Astrocyte (in vitro differentiated cells and primary cell): ENCODE measurements around the gene C1QTNF1. TPM values are rescaled to one million over a fixed set of nuclear protein-coding genes. Genes with fewer than 3 reads are reported as not detected.

ENCODE experiments used
- DNase-seq: peaks from one replicate; pipeline ENCODE4 v3.0.0-alpha.2; 2010; ENCODE audit warnings: low read depth
- FAIRE-seq: peaks from 2 replicates; lab custom pipeline; 2011; peaks lifted over from hg19 to GRCh38; lab: Jason Lieb, UNC
- H2AFZ ChIP-seq: 2 replicates; pipeline ENCODE4 v1.6.0; 2012; ENCODE audit warnings: low read depth, low read length, inconsistent platforms
- H3K27ac ChIP-seq: 2 replicates; pipeline ENCODE4 v1.5.1; 2011; ENCODE audit warnings: low read depth, low read length, inconsistent platforms
- H3K27me3 ChIP-seq: 2 replicates; pipeline ENCODE4 v1.6.0; 2011; ENCODE audit warnings: low read length, inconsistent platforms; ENCODE audit not compliant: insufficient read depth
- H3K36me3 ChIP-seq: 2 replicates; pipeline ENCODE4 v1.5.1; 2011; ENCODE audit warnings: low read length, inconsistent platforms; ENCODE audit not compliant: insufficient read depth
- H3K4me1 ChIP-seq: 2 replicates; pipeline ENCODE4 v1.5.1; 2011; ENCODE audit warnings: low read length, inconsistent platforms; ENCODE audit not compliant: insufficient read depth
- H3K4me2 ChIP-seq: 2 replicates; pipeline ENCODE4 v1.6.0; 2012; ENCODE audit warnings: low read length, inconsistent platforms
- H3K4me3 ChIP-seq: 2 replicates; pipeline ENCODE4 v1.5.1; 2011; ENCODE audit warnings: low read depth, mild to moderate bottlenecking, low read length, inconsistent platforms; ENCODE audit not compliant: insufficient read depth
- H3K79me2 ChIP-seq: 2 replicates; pipeline ENCODE4 v1.6.0; 2012; ENCODE audit warnings: mild to moderate bottlenecking, low read length, inconsistent platforms; ENCODE audit not compliant: insufficient read depth
- H3K9ac ChIP-seq: 2 replicates; pipeline ENCODE4 v1.6.0; 2012; ENCODE audit warnings: mild to moderate bottlenecking, low read length, inconsistent platforms
- H3K9me3 ChIP-seq: 2 replicates; pipeline ENCODE4 v1.5.1; 2012; ENCODE audit warnings: low read depth, mild to moderate bottlenecking, low read length, inconsistent platforms; ENCODE audit not compliant: insufficient read depth
- H4K20me1 ChIP-seq: 2 replicates; pipeline ENCODE4 v1.6.0; 2012; ENCODE audit warnings: low read length, inconsistent platforms; ENCODE audit not compliant: insufficient read depth
- H3K27ac Mint-ChIP-seq: one replicate; pipeline ENCODE4 v1.8.0; 2021; ENCODE audit warnings: mild to moderate bottlenecking, mixed read lengths; ENCODE audit not compliant: unreplicated experiment
- H3K27me3 Mint-ChIP-seq: one replicate; pipeline ENCODE4 v1.8.0; 2021; ENCODE audit warnings: low read depth, mixed read lengths; ENCODE audit not compliant: unreplicated experiment
- H3K36me3 Mint-ChIP-seq: one replicate; pipeline ENCODE4 v1.8.0; 2021; ENCODE audit warnings: low read depth, mixed read lengths; ENCODE audit not compliant: unreplicated experiment
- H3K4me1 Mint-ChIP-seq: one replicate; pipeline ENCODE4 v1.8.0; 2021; ENCODE audit warnings: low read depth, mixed read lengths; ENCODE audit not compliant: unreplicated experiment
- H3K4me3 Mint-ChIP-seq: one replicate; pipeline ENCODE4 v1.8.0; 2021; ENCODE audit warnings: mild to moderate bottlenecking, moderate library complexity, mixed read lengths; ENCODE audit not compliant: unreplicated experiment
- H3K9me3 Mint-ChIP-seq: one replicate; pipeline ENCODE4 v1.8.0; 2021; ENCODE audit warnings: mild to moderate bottlenecking, mixed read lengths; ENCODE audit not compliant: unreplicated experiment
- CTCF ChIP-seq: IDR thresholded peaks from 2 replicates; pipeline ENCODE4 v1.5.1; 2011; ENCODE audit warnings: low read depth, mild to moderate bottlenecking, inconsistent platforms, low read length, moderate library complexity; ENCODE audit not compliant: insufficient read depth
- EZH2 ChIP-seq: IDR thresholded peaks from 2 replicates; pipeline ENCODE4 v1.6.1; 2012; ENCODE audit warnings: mild to moderate bottlenecking, low read length, inconsistent platforms; ENCODE audit not compliant: insufficient read depth
- total RNA-seq: library from RNA; stranded (reverse); gene quantifications from 2 replicates; pipeline ENCODE4 v1.2.1, GENCODE V29; 2021

C1QTNF1 gene
- total RNA-seq, 1 donor from 2014 or later = 2.2 TPM

- no peak for TF ChIP-seq CTCF
- no peak for TF ChIP-seq EZH2
- H3K4me3 Mint-ChIP-seq = no peak overlapping the region
Observed at GRCh38 chr17:79078476-79079190, 54.7 kb downstream of the C1QTNF1 start.

GRCh38 chr17:79079421-79080200 is 55.6 kb downstream of the C1QTNF1 start:
- Histone ChIP-seq H3K79me2 (no peaks in the 10 kb centered on the region), H3K9ac (no peak overlapping the region), H2AFZ (no peak overlapping the region), H3K36me3 (no peaks in the 10 kb centered on the region), H3K4me1 (peaks cover 6% of the 10 kb centered on the region), H3K4me2 (no peak overlapping the region), H3K4me3 (no peak overlapping the region), H3K27me3 (no peaks in the 10 kb centered on the region), H3K9me3 (no peaks in the 10 kb centered on the region), H3K27ac (no peak overlapping the region), H4K20me1 (peaks cover 10% of the 10 kb centered on the region)
- H3K36me3 Mint-ChIP-seq = peaks cover 12% of the 10 kb centered on the region
- no peak overlapping the region for H3K4me3 Mint-ChIP-seq
- no peak overlapping the region for H3K27ac Mint-ChIP-seq
- no peaks in the 10 kb centered on the region for H3K27me3 Mint-ChIP-seq
- peaks cover 6% of the 10 kb centered on the region for H3K4me1 Mint-ChIP-seq
- TF ChIP-seq EZH2 (no peak), CTCF (no peak)
- FAIRE-seq (no peak), DNase-seq (no peak)
- no peaks in the 10 kb centered on the region for H3K9me3 Mint-ChIP-seq

More at GRCh38 chr17:79078476-79079190, 54.7 kb downstream of the C1QTNF1 start:
- Histone ChIP-seq H2AFZ (no peak overlapping the region), H3K4me3 (no peak overlapping the region), H3K9me3 (no peaks in the 10 kb centered on the region), H3K9ac (no peak overlapping the region), H3K4me2 (no peak overlapping the region), H3K36me3 (no peaks in the 10 kb centered on the region), H3K4me1 (peaks cover 10% of the 10 kb centered on the region), H3K79me2 (no peaks in the 10 kb centered on the region), H4K20me1 (peaks cover 10% of the 10 kb centered on the region), H3K27me3 (no peaks in the 10 kb centered on the region), H3K27ac (no peak overlapping the region)
- FAIRE-seq (no peak), DNase-seq (no peak)
- Mint-ChIP-seq H3K4me1 (peaks cover 6% of the 10 kb centered on the region), H3K27ac (no peak overlapping the region), H3K27me3 (no peaks in the 10 kb centered on the region), H3K9me3 (no peaks in the 10 kb centered on the region), H3K36me3 (peaks cover 12% of the 10 kb centered on the region)
